Measurements from ENCODE around the gene IL4R.
"Not testable (repeated sequence)": the region's sequence is repeated elsewhere in the genome, so short reads cannot be mapped to it uniquely, and the experiment has no call there.

IL4R gene

GRCh38 chr16:27374221-27374803 lies 60.5 kb downstream of the IL4R start:
- FAIRE-seq (no peak), DNase-seq (ENCODE audit: insufficient read length, low spot score) (no peak)

GRCh38 chr16:27374804-27375425 lies 61.1 kb downstream of the IL4R start:
- peak; percentile 99 for FAIRE-seq
- no peak for DNase-seq (ENCODE audit: insufficient read length, low spot score)

GRCh38 chr16:27377666-27378485 lies 64.1 kb downstream of the IL4R start:
- no peak for DNase-seq (ENCODE audit: insufficient read length, low spot score)
- FAIRE-seq: peak; percentile 88

DNA sequence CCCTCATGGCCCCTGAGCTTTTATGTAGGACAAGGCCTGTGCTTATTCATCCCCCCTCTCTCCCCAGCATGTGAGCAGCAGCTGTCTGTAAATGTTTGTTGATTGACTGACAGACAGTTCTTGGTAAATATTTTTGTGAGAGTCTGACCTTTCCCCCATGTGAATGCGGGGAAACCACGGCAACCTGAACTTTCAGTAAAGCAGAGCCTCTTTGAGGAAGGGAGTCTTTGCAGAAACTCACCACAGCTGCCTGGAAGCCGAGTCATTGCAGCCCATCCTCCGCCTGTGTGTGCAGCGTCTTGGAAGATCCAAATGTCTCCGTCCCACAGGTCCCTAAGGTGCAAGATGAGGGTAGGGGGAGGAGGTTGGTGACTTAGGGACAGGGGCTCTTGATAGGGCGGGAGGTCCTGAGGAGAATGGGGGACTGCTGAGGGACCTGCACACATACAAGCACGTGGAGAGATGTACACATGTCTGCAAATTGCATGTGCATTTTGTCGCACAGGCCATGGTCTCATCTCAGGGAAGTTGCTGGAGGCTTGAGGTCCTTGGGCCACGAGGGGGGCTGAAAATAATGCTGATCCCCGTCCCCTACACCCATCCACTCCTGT lies 65.2 kb downstream of the IL4R start:
- FAIRE-seq (peak; percentile 79), DNase-seq (ENCODE audit: insufficient read length, low spot score) (no peak)

DNA sequence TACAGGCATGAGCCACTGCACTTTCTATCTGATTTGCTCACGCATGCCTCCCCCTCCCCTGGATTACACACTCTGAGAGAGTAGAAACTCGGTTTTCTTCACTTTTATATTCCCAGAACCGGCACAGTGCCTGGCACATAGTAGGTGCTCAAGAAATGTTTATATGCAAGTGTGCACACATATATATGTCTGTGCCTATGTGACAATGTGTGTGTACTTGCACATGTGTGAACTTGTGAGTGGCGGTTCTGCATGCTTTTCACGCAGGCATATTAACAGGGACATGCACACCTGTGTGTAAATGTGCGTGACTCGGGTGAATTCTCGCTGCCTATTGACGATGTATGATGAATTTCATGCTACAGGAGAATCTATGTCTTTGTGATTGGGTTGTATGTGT lies 66.1 kb downstream of the IL4R start:
- FAIRE-seq: no peak
- DNase-seq (ENCODE audit: insufficient read length, low spot score): no peak

- FAIRE-seq (no peak), DNase-seq (ENCODE audit: insufficient read length, low spot score) (no peak)
Measured at GRCh38 chr16:27381236-27381635, 67.5 kb downstream of the IL4R start.

GRCh38 chr16:27381974-27382855 lies 68.4 kb downstream of the IL4R start:
- DNase-seq (ENCODE audit: insufficient read length, low spot score) (no peak), FAIRE-seq (no peak)

DNA sequence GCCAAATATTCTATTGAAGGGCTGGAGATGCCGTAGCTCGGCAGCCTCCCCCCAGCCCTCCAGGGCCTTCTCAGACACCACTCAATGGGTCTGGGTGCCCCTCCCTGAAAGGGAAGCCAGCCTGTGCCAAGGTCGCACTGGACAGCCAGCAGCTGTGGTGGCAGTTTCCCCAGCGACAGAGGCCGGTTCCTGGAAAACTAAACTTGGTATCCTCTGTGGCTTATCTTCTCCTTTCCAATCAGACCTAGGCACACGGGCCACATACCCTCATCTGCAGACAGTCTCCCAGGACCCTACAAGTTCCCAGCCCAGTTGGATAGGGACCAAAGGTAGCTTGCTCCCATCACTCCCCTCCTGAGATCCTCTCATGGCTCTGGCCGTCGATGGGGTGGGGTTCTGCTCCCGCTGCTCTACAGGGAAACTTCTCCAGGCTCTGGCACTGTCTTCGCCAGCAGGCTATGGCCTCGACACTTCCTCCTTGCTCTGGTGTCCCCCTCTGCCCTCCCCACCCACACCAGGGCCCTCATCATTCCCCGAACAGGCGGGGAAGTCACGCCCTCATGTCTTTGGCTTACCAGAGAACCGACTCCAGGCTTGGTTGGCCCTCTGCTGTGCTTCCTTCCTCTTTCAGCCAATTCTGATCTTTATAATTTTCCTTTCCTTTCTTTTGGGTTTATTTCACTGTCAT lies 69.9 kb downstream of the IL4R start:
- FAIRE-seq: no peak
- no peak for DNase-seq (ENCODE audit: insufficient read length, low spot score)

DNA sequence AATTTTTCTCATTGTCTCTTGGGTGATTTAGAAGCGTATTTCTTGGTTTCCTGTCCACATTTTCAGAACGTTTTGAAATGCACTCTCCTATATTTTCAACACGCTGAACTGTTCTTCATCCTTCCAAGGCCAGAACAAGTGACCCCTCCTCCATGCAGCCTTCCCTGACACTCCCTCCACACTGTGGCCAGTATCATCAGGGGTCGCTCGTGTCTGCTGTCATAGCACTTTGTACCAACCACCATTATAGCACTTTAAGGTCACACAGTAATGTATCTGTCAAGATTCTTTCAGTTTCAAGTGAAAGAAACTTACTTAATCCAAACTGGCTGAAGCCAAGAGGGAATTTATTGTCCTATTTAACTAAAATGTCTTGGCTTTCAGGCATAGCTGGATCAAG lies 70.7 kb downstream of the IL4R start:
- FAIRE-seq (no peak), DNase-seq (ENCODE audit: insufficient read length, low spot score) (no peak)

GRCh38 chr16:27385398-27385797 lies 71.6 kb downstream of the IL4R start:
- DNase-seq (ENCODE audit: insufficient read length, low spot score) (no peak), FAIRE-seq (no peak)

DNA sequence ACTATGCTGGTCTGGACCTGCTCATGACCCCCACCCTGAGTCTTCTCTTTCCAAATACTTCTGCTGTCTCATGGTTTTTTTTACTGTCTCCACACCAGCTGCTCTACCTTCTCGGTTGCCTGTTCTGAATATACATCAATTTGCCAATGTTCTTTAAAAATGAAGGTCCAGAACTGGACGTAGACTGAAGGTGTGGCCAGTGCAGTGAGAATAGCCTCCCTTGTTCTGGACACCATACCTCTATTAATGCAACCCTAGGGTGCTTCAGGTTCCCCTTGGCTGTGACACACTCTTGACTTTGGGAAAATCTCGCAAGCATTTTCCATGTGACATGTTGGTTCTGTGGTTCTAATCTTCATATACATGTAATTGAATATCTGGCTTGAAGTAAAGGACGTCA lies 72.9 kb downstream of the IL4R start:
- DNase-seq (ENCODE audit: insufficient read length, low spot score) (no peak), FAIRE-seq (no peak)

DNA sequence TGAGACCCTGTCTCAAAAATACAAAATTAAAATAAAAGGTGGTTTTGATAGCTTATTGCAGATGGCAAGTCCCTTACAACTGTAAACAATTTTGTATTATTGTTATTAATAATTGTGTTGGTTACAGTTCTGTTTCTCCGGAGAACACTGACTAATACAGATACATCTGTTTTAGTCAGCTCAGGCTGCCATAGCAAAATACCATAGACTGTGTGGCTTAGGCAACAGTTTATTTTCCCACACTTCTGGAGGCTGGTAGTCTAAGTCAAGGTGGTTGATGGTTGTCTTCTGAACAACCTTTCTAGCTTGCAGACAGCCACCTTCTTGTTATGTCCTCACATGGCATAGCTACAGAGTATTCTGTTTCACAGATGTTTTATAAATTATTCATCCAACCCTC lies 74.0 kb downstream of the IL4R start:
- DNase-seq (ENCODE audit: insufficient read length, low spot score): no peak
- FAIRE-seq: peak; percentile 78

DNA sequence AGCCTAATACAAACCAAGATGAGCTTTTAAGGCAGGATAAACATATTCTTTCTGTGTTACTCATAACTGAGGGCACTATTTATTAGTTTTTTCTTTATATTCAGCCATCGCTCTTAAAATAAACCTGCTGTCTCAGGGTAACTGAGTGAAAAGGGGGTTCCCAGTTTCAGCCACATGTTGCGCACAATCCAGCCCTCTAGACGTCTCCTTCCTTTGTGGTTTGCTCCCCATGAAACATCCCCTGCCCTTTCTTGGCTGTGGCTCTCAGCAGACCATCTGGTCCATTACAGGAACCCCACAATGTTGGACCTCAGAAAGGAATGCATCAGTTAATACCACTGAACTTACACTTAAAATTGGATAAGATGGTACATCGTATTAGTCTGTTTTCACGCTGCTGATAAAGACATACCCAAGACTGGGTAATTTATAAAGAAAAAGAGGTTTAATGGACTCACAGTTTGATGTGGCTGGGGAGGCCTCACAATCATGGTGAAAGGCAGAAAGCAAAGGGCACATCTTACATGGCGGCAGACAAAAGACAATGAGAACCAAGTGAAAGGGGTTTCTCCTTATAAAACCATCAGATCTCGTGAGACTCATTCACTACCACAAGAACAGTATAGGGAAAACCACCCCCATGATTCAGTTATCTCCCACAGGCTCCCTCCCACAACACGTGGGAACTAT lies 75.6 kb downstream of the IL4R start:
- FAIRE-seq (no peak), DNase-seq (ENCODE audit: insufficient read length, low spot score) (no peak)

- FAIRE-seq: no peak
- DNase-seq (ENCODE audit: insufficient read length, low spot score): no peak
Measured at GRCh38 chr16:27390151-27390550, 76.4 kb downstream of the IL4R start.

- FAIRE-seq: peak; percentile 33
- DNase-seq (ENCODE audit: insufficient read length, low spot score): no peak
Measured at GRCh38 chr16:27392671-27393070, 78.9 kb downstream of the IL4R start.

DNA sequence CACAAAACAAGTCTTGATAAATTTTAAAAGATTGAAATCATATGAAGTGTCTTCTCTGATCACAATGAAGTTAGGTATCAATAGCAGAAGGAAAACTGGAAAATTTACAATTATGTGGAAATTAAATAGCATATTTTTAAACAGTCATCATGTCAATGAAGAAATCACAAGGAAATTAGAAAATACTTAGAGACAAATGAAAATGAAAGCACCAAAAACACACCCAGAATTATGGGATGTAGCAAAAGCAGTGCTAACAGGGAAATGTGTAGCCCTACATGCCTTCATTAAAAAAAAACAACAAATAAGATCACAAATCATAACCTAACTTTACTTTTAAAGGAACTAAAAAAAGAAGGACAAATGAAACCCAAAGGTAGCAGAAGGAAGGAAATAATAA lies 80.7 kb downstream of the IL4R start:
- DNase-seq (ENCODE audit: insufficient read length, low spot score) (no peak), FAIRE-seq (no peak)

GRCh38 chr16:27398341-27398893 lies 84.6 kb downstream of the IL4R start:
- peak; percentile 18 for FAIRE-seq
- not testable (repeated sequence) for DNase-seq (ENCODE audit: insufficient read length, low spot score)

DNA sequence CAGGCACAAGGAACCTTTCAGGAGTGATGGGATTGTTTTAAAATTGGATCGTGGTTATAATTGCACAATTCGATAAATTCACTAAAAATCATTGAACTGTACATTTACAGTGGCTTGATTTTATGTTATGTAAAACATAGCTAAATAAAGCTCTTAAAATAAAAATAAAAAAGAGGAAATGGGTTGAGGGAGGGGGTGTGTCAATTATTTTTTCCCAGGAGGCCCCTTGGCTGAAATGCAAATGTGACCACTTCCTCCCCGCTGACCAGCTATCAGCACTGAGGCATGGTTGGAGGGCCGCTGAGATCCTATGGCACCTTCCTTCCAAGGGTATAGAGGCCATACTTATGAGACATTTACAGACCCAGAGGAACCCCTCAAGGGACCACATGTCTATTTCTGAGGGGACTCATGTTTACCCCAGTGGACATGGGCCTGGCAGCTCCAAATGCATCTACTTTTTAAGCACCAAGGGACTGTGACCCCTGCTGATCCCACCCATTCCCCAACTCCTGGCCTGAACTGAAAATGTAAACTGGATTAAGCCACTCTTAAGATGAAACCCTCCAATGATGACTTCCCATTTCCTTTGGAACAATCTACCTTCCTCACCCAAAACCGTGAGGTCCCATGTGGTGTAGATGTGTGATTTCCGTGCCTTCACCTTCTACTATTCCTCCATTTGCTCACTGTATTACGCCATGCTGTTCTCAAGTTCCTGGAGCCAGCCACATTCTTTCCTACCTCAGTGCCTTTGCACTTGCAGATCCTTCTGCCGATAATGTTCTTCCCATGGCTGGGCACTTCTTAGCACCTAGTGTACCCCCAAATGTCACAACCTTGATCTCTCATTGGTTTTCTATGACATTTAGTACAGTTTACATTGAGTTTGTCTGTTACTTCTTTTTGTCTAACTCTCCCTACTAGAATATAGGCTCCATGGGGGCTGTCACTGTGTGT lies 85.4 kb downstream of the IL4R start:
- no peak for DNase-seq (ENCODE audit: insufficient read length, low spot score)
- FAIRE-seq: peak; percentile 86
